Metanephros (tissue), 1 donor: Measurements from ENCODE around the gene SELE. TPM values are rescaled to one million over a fixed set of nuclear protein-coding genes. Genes with fewer than 3 reads are reported as not detected.

Experiments
- total RNA-seq: library from RNA; depleted of rRNA; stranded (reverse); fragments of >200 nt; gene quantifications from one replicate; pipeline ENCODE4 v1.2.3, GENCODE V29; 2014

Gene SELE, protein sequence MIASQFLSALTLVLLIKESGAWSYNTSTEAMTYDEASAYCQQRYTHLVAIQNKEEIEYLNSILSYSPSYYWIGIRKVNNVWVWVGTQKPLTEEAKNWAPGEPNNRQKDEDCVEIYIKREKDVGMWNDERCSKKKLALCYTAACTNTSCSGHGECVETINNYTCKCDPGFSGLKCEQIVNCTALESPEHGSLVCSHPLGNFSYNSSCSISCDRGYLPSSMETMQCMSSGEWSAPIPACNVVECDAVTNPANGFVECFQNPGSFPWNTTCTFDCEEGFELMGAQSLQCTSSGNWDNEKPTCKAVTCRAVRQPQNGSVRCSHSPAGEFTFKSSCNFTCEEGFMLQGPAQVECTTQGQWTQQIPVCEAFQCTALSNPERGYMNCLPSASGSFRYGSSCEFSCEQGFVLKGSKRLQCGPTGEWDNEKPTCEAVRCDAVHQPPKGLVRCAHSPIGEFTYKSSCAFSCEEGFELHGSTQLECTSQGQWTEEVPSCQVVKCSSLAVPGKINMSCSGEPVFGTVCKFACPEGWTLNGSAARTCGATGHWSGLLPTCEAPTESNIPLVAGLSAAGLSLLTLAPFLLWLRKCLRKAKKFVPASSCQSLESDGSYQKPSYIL
- 10.3 TPM for total RNA-seq

DNA sequence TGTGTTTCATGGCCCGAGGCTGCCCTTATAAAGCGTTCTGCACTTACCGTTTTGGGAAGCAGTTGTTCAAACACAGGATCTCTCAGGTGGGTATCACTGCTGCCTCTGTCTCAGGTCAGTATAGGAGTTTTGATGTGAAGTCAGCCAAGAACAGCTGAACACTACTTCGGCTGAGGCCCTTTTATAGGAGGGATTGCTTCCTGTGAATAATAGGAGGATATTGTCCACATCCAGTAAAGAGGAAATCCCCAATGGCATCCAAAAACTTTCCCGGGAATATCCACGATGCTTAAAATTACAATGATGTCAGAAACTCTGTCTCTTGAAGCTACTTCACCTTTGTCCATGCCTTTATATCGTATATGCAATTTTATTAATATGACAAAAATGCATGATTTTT is at the start of gene SELE:
Gene SELE (minus strand): TSS at position 156 of the 400 bp plus-strand sequence. CDS start 467 bp downstream, outside the sequence.

DNA sequence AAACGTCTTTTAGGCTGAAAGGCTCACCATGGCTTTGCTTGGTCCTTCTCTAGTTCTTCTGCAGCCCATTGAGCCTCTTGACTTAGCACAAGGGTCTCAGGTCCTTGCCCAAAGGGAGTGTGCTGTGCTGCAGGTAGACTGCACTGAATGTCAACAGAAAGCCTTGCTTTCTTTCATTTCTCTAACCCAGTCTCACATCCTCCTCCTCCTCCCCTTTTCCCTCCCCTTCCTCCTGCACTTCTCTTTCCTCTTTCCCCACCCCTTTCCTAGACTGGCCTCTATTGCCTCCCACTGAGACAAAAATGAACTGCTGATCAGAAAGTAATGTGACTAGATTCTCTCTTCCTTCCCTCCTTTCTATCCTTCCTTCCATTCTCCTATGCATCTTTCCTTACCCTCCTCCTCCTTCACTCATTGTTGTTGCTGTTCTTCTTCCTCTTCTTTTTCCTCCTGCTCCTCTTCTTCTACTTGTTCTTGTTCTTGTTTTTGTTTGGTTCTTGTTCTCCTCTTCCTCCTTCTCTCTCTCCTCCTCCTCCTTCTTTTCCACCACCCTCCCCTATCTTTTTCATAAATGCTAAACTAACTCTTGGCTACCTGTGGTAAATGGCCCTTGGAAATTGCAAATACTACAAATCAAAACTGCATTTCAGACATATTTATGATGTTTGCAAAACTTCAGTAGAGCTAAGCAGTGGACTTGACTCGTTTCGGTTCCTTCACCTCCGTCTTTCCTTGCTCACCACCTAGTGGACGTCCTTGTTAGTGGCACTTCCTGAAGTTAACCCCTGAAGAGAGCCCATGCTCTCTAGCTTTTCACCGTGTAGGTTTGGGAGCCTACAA is 22.2 kb downstream of the SELE start, which contains the start of gene SELL:
Gene SELL (minus strand): TSS at position 152 of the 840 bp plus-strand sequence. CDS start 122 bp downstream, at position 30.

Other genes starting within 250 kb of the SELE start
- gene SLC19A2, start 248.1 kb downstream of the SELE start, total RNA-seq = 26.4 TPM
- 3.0 TPM for gene F5, start 147.6 kb downstream of the SELE start, total RNA-seq
- 6.8 TPM for gene SELP, start 104.0 kb downstream of the SELE start, total RNA-seq
- 11.6 TPM for gene SELL, start 22.5 kb downstream of the SELE start, total RNA-seq
- gene METTL18, start 60.8 kb upstream of the SELE start, total RNA-seq = 7.3 TPM
- gene SCYL3, start 159.8 kb upstream of the SELE start, total RNA-seq = 12.6 TPM